Neutrophil (primary cell): ENCODE data around the gene PRR7.

ENCODE experiments used
- H3K27ac ChIP-seq: fragments of 200-600 bp; sonication (generic); 2 replicates; pipeline ENCODE4 v1.5.1; 2016; ENCODE audit warnings: mild to moderate bottlenecking, moderate library complexity
- H3K27me3 ChIP-seq: fragments of 200-600 bp; sonication (generic); 2 replicates; pipeline ENCODE4 v1.6.0; 2016; ENCODE audit warnings: mild to moderate bottlenecking
- H3K36me3 ChIP-seq: fragments of 200-600 bp; sonication (generic); 2 replicates; pipeline ENCODE4 v1.5.1; 2017
- H3K4me1 ChIP-seq, 2 experiments: fragments of 200-600 bp in 1 of 2; sonication (generic) in 1 of 2; 1 replicate in 1 of 2; 2 replicates in 1 of 2; pipeline versions ENCODE4 v1.5.1 to v1.6.1; 2013 to 2016; ENCODE audit warnings: low read depth in 1 of 2, low read length in 1 of 2, mild to moderate bottlenecking in 1 of 2, moderate library complexity in 1 of 2; ENCODE audit not compliant: control insufficient read depth in 1 of 2, insufficient read depth in 1 of 2
- H3K4me3 ChIP-seq, 2 experiments: fragments of 200-600 bp in 1 of 2; sonication (generic) in 1 of 2; 1 replicate in 1 of 2; 2 replicates in 1 of 2; pipeline ENCODE4 v1.5.1; 2013 to 2016; ENCODE audit warnings: low read depth in 1 of 2, low read length in 1 of 2, mild to moderate bottlenecking in 1 of 2, moderate library complexity in 1 of 2
- H3K9me3 ChIP-seq: fragments of 200-600 bp; sonication (generic); 2 replicates; pipeline ENCODE4 v1.5.1; 2016
- CTCF ChIP-seq: fragments of 200-600 bp; sonication (generic); IDR thresholded peaks from 2 replicates; pipeline ENCODE4 v1.5.1; 2016; ENCODE audit warnings: antibody characterized with exemption

The PRR7 gene

GRCh38 chr5:177471610-177472356 lies 25.2 kb downstream of the PRR7 start:
- Histone ChIP-seq H3K9me3 (no peaks in the 10 kb centered on the region), H3K36me3 (no peaks in the 10 kb centered on the region), H3K4me3 (no peak overlapping the region), H3K4me1 (peaks cover 25 to 47% of the 10 kb centered on the region in 2 experiments), H3K27me3 (peaks cover 66% of the 10 kb centered on the region), H3K27ac (no peak overlapping the region)
- no peak for TF ChIP-seq CTCF

GRCh38 chr5:177472460-177473442 lies 26.1 kb downstream of the PRR7 start:
- peaks cover 6% of the 10 kb centered on the region for H3K36me3 ChIP-seq
- peaks cover 27 to 49% of the 10 kb centered on the region in 2 experiments for H3K4me1 ChIP-seq
- peak overlapping the region; percentile 25 to 64 for H3K4me3 ChIP-seq
- no peak overlapping the region for H3K27ac ChIP-seq
- TF ChIP-seq CTCF, result no peak
- peaks cover 66% of the 10 kb centered on the region for H3K27me3 ChIP-seq
- no peaks in the 10 kb centered on the region for H3K9me3 ChIP-seq

GRCh38 chr5:177473443-177474001 lies 26.9 kb downstream of the PRR7 start, which contains the start of gene DBN1:
DBN1 (minus strand) TSS chr5:177473634; CDS start chr5:177473521, 113 bp downstream.
- H3K4me3 ChIP-seq, result peak within 1 kb of the TSS; percentile 25 to 64
- peaks cover 35 to 56% of the 10 kb centered on the region in 2 experiments for H3K4me1 ChIP-seq
- no peaks in the 10 kb centered on the region for H3K9me3 ChIP-seq
- peaks cover 66% of the 10 kb centered on the region for H3K27me3 ChIP-seq
- peaks cover 13% of the 10 kb centered on the region for H3K36me3 ChIP-seq
- no peak within 1 kb of the TSS for H3K27ac ChIP-seq
- no peak for TF ChIP-seq CTCF

- no peak overlapping the region for H3K4me3 ChIP-seq
- no peak for TF ChIP-seq CTCF
- peaks cover 66% of the 10 kb centered on the region for H3K27me3 ChIP-seq
- H3K9me3 ChIP-seq, result no peaks in the 10 kb centered on the region
- H3K4me1 ChIP-seq, result peaks cover 40 to 61% of the 10 kb centered on the region in 2 experiments
- H3K27ac ChIP-seq, result no peak overlapping the region
- H3K36me3 ChIP-seq, result peaks cover 19% of the 10 kb centered on the region
Measured at GRCh38 chr5:177474002-177474476, 27.4 kb downstream of the PRR7 start.

- TF ChIP-seq CTCF, result no peak
- H3K4me3 ChIP-seq, result peak overlapping the region in 1 of 2 experiments; percentile 28
- peaks cover 28% of the 10 kb centered on the region for H3K36me3 ChIP-seq
- peaks cover 58% of the 10 kb centered on the region for H3K27me3 ChIP-seq
- no peak overlapping the region for H3K27ac ChIP-seq
- H3K4me1 ChIP-seq, result peaks cover 50 to 71% of the 10 kb centered on the region in 2 experiments
- no peaks in the 10 kb centered on the region for H3K9me3 ChIP-seq
Measured at GRCh38 chr5:177474846-177475562, 28.4 kb downstream of the PRR7 start.
